Hindlimb muscle (tissue), 1 donor: ENCODE measurements around the gene SLC38A8. TPM values are rescaled to one million over a fixed set of nuclear protein-coding genes. Genes with fewer than 3 reads are reported as not detected.
A peak's percentile ranks its signal among the peaks of the same experiment; 100 is the strongest.

Experiments used
- DNase-seq: peaks from one replicate; pipeline ENCODE4 v3.0.0-alpha.2; 2013
- polyA plus RNA-seq: library from polyadenylated mRNA; unstranded; fragments of 120-200 nt; gene quantifications from one replicate; pipeline ENCODE4 v1.2.1, GENCODE V29; 2013; ENCODE audit not compliant: insufficient read length

SLC38A8 gene
- polyA plus RNA-seq, 1 donor: not detected

- DNase-seq: no peak
These were observed 5.0 kb upstream of the SLC38A8 start for GRCh38 chr16:84047626-84048025.

- DNase-seq: no peak
These were observed 4.6 kb upstream of the SLC38A8 start for GRCh38 chr16:84047206-84047605.

GRCh38 chr16:84045818-84046470, 3.3 kb upstream of the SLC38A8 start:
- no peak for DNase-seq

- no peak for DNase-seq
These were observed 2.6 kb upstream of the SLC38A8 start for GRCh38 chr16:84045001-84045817.

GRCh38 chr16:84044118-84044488, 1.5 kb upstream of the SLC38A8 start:
- DNase-seq: no peak

GRCh38 chr16:84043486-84044117, 1.0 kb upstream of the SLC38A8 start:
- no peak for DNase-seq

- DNase-seq: no peak
These were observed 387 bp upstream of the SLC38A8 start for GRCh38 chr16:84042879-84043485.

- DNase-seq: no peak
These were observed 714 bp downstream of the SLC38A8 start for GRCh38 chr16:84041881-84042280.

- peak; percentile 24 for DNase-seq
These were observed 1.5 kb downstream of the SLC38A8 start for GRCh38 chr16:84040823-84041820.

GRCh38 chr16:84040226-84040822, 2.3 kb downstream of the SLC38A8 start:
- no peak for DNase-seq

- no peak for DNase-seq
These were observed 2.9 kb downstream of the SLC38A8 start for GRCh38 chr16:84039696-84040095.

- DNase-seq: no peak
These were observed 4.1 kb downstream of the SLC38A8 start for GRCh38 chr16:84038469-84038868.

GRCh38 chr16:84036982-84037425, 5.6 kb downstream of the SLC38A8 start:
- DNase-seq: no peak

- no peak for DNase-seq
These were observed 6.5 kb downstream of the SLC38A8 start for GRCh38 chr16:84036131-84036530.

GRCh38 chr16:84034516-84034915, 8.1 kb downstream of the SLC38A8 start:
- DNase-seq: no peak

- DNase-seq: no peak
These were observed 9.1 kb downstream of the SLC38A8 start for GRCh38 chr16:84033251-84034195.

- no peak for DNase-seq
These were observed 10.0 kb downstream of the SLC38A8 start for GRCh38 chr16:84032458-84033178.

- DNase-seq: no peak
These were observed 11.0 kb downstream of the SLC38A8 start for GRCh38 chr16:84031556-84031955.

GRCh38 chr16:84029297-84030047, 13.1 kb downstream of the SLC38A8 start:
- DNase-seq: no peak
